ENCODE measurements around the gene CRYBG3. TPM values are rescaled to one million over a fixed set of nuclear protein-coding genes. Genes with fewer than 3 reads are reported as not detected.
A peak's percentile ranks its signal among the peaks of the same experiment; 100 is the strongest.

The CRYBG3 gene
- 5.6 and 7.5 TPM in 2 replicates for total RNA-seq

DNA sequence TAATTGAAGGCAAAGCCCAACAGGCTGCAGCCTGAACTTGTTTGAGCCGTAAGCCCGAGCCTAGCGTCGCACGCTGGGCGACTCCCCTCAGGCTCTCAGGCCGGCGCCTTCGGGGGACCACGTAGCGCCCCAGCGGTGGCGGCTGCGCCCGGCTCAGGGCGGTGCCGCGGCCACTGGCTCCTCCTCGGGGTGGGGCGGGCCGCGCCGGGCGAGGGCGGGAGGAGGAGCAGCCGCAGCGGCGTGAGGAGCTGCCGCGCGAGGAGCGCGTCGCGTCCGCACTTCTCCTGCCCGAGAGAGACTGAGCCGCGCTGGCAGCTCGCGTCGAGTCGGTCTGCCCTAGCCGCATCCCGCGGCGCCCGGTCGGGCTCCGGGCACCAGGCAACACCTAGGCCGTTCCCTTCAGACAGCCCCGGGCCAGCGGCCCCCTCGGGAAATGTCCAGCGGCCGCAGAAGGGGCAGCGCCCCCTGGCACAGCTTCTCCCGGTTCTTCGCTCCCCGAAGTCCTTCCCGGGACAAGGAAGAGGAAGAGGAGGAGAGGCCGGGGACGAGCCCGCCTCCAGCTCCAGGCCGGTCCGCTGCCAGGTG, at the start of gene CRYBG3:
TSS of gene CRYBG3 (plus strand) at position 238 of the 585 bp plus-strand sequence. CDS start at position 434, 196 bp downstream.
- H3K4me3 ChIP-seq (ENCODE audit: low read depth, low read length): peak within 1 kb of the TSS; percentile 94
- no peak for DNase-seq (ENCODE audit: low read depth)
- TF ChIP-seq, protein P1, sequence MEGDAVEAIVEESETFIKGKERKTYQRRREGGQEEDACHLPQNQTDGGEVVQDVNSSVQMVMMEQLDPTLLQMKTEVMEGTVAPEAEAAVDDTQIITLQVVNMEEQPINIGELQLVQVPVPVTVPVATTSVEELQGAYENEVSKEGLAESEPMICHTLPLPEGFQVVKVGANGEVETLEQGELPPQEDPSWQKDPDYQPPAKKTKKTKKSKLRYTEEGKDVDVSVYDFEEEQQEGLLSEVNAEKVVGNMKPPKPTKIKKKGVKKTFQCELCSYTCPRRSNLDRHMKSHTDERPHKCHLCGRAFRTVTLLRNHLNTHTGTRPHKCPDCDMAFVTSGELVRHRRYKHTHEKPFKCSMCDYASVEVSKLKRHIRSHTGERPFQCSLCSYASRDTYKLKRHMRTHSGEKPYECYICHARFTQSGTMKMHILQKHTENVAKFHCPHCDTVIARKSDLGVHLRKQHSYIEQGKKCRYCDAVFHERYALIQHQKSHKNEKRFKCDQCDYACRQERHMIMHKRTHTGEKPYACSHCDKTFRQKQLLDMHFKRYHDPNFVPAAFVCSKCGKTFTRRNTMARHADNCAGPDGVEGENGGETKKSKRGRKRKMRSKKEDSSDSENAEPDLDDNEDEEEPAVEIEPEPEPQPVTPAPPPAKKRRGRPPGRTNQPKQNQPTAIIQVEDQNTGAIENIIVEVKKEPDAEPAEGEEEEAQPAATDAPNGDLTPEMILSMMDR (conservative IDR thresholded peaks at IDR 0.05; ENCODE audit: low read depth, low read length): peak; percentile 46

DNA sequence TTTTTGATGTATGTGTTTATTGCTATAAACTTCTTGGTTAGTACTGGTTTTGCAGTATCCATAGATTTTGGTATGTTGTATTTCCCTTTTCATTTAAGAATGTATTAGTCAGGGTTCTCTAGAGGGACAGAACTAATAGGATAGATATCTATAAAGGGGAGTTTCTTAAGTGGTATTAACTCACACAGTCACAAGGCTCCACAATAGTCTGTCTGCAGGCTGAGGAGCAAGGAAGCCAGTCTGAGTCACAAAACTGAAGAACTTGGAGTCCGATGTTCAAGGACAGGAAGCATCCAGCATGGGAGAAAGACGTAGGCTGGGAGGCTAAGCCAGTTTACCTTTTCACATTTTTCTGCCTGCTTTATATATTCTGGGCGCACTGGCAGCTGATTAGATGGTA, 48.9 kb upstream of the CRYBG3 start:
- TF ChIP-seq, protein P1 (conservative IDR thresholded peaks at IDR 0.05; ENCODE audit: low read depth, low read length): no peak
- H3K4me3 ChIP-seq (ENCODE audit: low read depth, low read length): no peak overlapping the region
- no peak for DNase-seq (ENCODE audit: low read depth)

DNA sequence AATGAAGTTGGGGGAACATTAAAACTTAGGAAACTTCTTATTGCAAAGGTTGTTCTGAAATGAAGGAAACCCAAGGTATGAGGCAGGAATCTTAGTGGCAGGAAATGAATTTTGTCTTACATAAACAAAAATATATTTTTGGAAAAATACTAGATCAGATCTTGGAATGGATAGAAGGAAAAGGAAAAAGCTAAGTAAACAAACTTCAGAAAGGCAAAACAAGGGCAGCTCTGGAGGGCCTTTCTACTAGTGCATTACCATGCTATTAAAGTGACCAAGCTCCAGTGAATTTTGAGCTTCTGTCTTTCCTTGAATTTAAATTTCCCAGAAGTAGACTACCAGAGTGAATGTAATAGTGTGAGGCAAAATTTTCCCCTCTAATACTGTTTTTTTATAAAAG, 43.7 kb upstream of the CRYBG3 start:
- H3K4me3 ChIP-seq (ENCODE audit: low read depth, low read length): no peak overlapping the region
- TF ChIP-seq, protein P1 (conservative IDR thresholded peaks at IDR 0.05; ENCODE audit: low read depth, low read length): no peak
- DNase-seq (ENCODE audit: low read depth): no peak

DNA sequence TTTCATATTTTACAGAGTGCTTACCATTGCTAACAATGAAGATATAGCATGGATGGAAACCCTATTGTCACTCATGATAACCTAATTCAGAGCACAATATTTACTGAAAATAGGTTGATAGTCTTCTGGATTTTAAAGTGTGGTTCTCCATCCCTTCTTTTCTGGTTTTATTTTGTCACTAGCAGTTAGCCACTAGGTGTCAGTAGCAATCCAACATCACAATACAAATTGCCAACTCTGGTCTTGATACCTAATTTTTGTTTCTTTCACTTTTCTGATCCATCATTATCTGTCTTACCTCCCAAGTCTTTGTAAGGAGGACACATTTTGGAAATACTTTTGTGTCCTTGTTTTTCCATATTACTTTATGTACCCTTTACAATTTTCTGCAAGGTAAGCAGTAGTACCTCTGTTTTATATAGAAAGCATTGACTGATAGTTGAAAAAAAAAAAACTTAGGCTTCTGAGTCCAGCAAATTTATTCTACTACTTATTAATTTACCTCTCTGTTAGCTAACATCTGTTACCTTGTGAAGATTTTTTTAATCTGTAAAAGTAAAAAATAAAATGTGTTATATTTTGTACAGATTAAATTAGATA, 28.3 kb upstream of the CRYBG3 start:
- TF ChIP-seq, protein P1 (conservative IDR thresholded peaks at IDR 0.05; ENCODE audit: low read depth, low read length): peak; percentile 84
- peak; percentile 15 for DNase-seq (ENCODE audit: low read depth)
- H3K4me3 ChIP-seq (ENCODE audit: low read depth, low read length): no peak overlapping the region

DNA sequence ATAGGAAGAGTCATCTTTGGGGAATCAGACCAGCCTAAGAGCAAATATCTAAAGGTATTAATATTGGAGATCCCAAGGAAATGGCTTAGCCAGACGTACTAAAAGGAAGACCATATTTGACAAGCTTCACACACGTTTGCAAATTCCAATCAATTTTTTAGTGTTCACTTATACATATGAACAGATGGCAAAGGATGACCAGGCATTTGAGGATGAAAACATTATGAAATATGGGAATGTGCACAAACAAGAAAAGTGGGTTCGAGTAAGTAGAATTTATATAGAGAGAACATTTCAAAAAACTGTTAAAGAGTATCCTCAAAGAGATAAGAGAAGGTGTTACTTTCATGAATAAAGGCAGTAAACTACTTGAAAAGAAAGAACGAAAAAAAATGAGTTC, 25.9 kb upstream of the CRYBG3 start:
- TF ChIP-seq, protein P1 (conservative IDR thresholded peaks at IDR 0.05; ENCODE audit: low read depth, low read length): no peak
- DNase-seq (ENCODE audit: low read depth): no peak
- H3K4me3 ChIP-seq (ENCODE audit: low read depth, low read length): no peak overlapping the region

DNA sequence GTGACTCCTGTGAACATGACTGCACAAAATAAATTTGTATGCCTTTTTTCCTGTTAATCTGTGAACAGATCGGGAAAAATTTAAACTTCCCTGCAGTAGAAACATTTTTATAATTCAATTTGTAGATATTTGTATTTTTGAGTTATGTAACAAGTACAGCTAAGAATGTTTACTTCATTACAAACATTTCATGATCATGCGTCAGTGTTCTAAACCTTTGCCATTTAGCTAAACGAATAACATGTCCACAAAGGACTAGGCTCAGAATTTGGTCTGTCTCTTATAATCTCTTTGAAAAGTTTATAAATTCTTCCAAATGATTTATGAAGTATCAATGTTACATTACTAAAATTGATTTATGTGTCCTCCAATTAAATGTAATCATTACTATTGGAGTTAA, 17.3 kb upstream of the CRYBG3 start:
- TF ChIP-seq, protein P1 (conservative IDR thresholded peaks at IDR 0.05; ENCODE audit: low read depth, low read length): no peak
- H3K4me3 ChIP-seq (ENCODE audit: low read depth, low read length): no peak overlapping the region
- DNase-seq (ENCODE audit: low read depth): no peak
